Vagina (tissue), 2 donors: ENCODE results near the gene BCAS3. TPM values are rescaled to one million over a fixed set of nuclear protein-coding genes. Genes with fewer than 3 reads are reported as not detected.
"Not testable (repeated sequence)": the region's sequence is repeated elsewhere in the genome, so short reads cannot be mapped to it uniquely, and the experiment has no call there.

Source experiments
- DNase-seq, 2 donors: peaks; one replicate each; pipeline ENCODE4 v3.0.0-alpha.2; 2017; ENCODE audit errors: extremely low spot score in 2 of 2
- H3K27ac ChIP-seq: fragments of 200-600 bp; sonication (generic); one replicate; pipeline ENCODE4 v1.5.1; 2019
- H3K27me3 ChIP-seq: fragments of 200-600 bp; sonication (generic); one replicate; pipeline ENCODE4 v1.5.1; 2019
- H3K36me3 ChIP-seq, 2 donors: fragments of 200-600 bp; sonication (generic); one replicate each; pipeline ENCODE4 v1.5.1; 2017 to 2019
- H3K4me1 ChIP-seq: fragments of 200-600 bp; sonication (generic); one replicate; pipeline ENCODE4 v1.5.1; 2019
- H3K4me3 ChIP-seq, 2 donors: fragments of 200-600 bp; sonication (generic); 1 replicate in 1 of 2; 2 replicates in 1 of 2; pipeline ENCODE4 v1.5.1; 2016 to 2019
- H3K9me3 ChIP-seq: fragments of 200-600 bp; sonication (generic); one replicate; pipeline ENCODE4 v1.5.1; 2019
- POLR2A ChIP-seq, 2 donors: fragments of 450-650 bp; IDR thresholded peaks; one replicate each; pipeline ENCODE4 v1.6.1; 2017; ENCODE audit warnings: antibody characterized with exemption in 2 of 2, mild to moderate bottlenecking in 2 of 2, moderate library complexity in 2 of 2
- POLR2AphosphoS5 ChIP-seq, 2 donors: sonication (generic); formaldehyde crosslinking; IDR thresholded peaks; one replicate each; pipeline ENCODE4 v1.9.0; 2017; ENCODE audit warnings: antibody characterized with exemption in 2 of 2, mild to moderate bottlenecking in 2 of 2, low read depth in 1 of 2; ENCODE audit not compliant: insufficient read depth in 1 of 2
- intact Hi-C: fragments of 100-400 bp; cut with DNase I; formaldehyde crosslinking; loops from one replicate; pipeline ENCODE4 v1.15.1; 2023
- total RNA-seq: library from RNA; depleted of rRNA; stranded (reverse); fragments of >200 nt; gene quantifications from one replicate; pipeline ENCODE4 v1.2.3, GENCODE V29; 2016
- TF ChIP-seq, protein P1 (sequence below), 3 experiments: fragments of 450-650 bp in 2 of 3; fragments of 200-600 bp in 1 of 3; sonication (generic) in 1 of 3; IDR thresholded peaks; one replicate each; pipeline ENCODE4 v1.5.1; 2017 to 2019; ENCODE audit warnings: antibody characterized with exemption in 3 of 3, mild to moderate bottlenecking in 2 of 3, moderate library complexity in 2 of 3

BCAS3 gene
- total RNA-seq, 1 donor from 2014 or later: 33.1 TPM

DNA sequence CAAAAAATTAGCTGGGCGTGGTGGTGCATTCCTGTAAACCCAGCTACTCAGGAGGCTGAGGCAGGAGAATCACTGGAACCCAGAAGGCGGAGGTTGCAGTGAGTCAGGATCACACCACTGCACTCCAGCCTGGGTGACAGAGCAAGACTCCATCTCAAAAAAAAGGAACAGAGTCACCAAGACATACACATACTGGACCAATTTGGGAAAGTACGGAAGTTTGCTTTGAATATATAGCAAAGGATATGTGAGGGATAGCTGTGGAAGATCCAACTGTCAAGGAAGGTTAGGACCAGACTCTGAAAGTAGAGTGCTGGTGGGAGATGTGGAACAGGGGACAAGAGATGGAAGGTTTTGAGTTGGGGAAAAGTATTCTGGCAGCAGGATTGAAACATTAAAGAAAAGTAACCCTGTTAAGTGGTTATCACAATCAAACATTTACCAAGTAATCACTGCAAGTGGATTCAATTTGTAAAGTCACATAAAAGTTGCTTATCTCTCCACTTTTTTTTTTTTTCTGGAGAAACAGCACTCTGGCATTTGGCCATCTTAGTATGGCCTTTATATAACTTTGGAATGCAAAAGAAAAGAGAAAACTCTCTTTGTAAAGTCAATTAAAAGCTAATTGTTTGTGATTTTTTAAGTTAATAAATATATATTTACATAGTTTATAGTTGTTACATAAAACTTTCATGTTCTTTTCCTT lies 462.6 kb downstream of the BCAS3 start:
- TF ChIP-seq POLR2AphosphoS5 (IDR thresholded peaks at IDR 0.05; ENCODE audit: insufficient read depth in 1 of 2, low read depth in 1 of 2) (no peak), POLR2A (IDR thresholded peaks at IDR 0.05) (no peak)
- TF ChIP-seq, protein P1, sequence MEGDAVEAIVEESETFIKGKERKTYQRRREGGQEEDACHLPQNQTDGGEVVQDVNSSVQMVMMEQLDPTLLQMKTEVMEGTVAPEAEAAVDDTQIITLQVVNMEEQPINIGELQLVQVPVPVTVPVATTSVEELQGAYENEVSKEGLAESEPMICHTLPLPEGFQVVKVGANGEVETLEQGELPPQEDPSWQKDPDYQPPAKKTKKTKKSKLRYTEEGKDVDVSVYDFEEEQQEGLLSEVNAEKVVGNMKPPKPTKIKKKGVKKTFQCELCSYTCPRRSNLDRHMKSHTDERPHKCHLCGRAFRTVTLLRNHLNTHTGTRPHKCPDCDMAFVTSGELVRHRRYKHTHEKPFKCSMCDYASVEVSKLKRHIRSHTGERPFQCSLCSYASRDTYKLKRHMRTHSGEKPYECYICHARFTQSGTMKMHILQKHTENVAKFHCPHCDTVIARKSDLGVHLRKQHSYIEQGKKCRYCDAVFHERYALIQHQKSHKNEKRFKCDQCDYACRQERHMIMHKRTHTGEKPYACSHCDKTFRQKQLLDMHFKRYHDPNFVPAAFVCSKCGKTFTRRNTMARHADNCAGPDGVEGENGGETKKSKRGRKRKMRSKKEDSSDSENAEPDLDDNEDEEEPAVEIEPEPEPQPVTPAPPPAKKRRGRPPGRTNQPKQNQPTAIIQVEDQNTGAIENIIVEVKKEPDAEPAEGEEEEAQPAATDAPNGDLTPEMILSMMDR (IDR thresholded peaks at IDR 0.05): no peak
- peaks cover 11% of the 10 kb centered on the region for H3K4me1 ChIP-seq

DNA sequence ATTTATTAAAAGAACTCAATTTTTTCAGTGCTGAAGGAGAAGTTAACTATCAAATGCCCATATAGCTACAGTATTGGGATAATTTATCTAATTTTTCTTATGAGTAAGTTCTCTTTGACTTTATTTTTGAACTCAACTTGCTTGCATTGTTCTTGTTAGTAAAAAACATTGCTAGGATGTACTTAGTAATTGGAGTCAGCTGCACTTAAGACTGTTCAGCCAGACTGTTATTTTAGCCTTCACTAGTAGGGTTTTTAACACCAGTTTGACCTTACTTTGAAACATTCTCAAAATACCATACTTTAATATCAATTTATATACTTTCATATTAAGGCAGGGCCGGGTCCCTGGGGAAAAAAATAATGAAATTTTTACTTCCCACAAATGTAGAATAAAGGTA lies 465.4 kb downstream of the BCAS3 start:
- no peak overlapping the region for H3K4me3 ChIP-seq
- TF ChIP-seq POLR2AphosphoS5 (IDR thresholded peaks at IDR 0.05; ENCODE audit: insufficient read depth in 1 of 2, low read depth in 1 of 2) (no peak), POLR2A (IDR thresholded peaks at IDR 0.05) (no peak)
- TF ChIP-seq, protein P1 (IDR thresholded peaks at IDR 0.05): no peak
- H3K27ac ChIP-seq: no peak overlapping the region
- peaks cover 11% of the 10 kb centered on the region for H3K4me1 ChIP-seq
- no peaks in the 10 kb centered on the region for H3K27me3 ChIP-seq
- intact Hi-C loops: no loop called here
- no peak for DNase-seq
- H3K9me3 ChIP-seq: no peaks in the 10 kb centered on the region
- no peaks in the 10 kb centered on the region for H3K36me3 ChIP-seq

More for the DNA sequence above, 462.6 kb downstream of the BCAS3 start:
- no peaks in the 10 kb centered on the region for H3K27me3 ChIP-seq
- no peak for DNase-seq
- H3K4me3 ChIP-seq: no peak overlapping the region
- intact Hi-C loops: no loop called here
- no peaks in the 10 kb centered on the region for H3K9me3 ChIP-seq
- no peaks in the 10 kb centered on the region for H3K36me3 ChIP-seq
- H3K27ac ChIP-seq: no peak overlapping the region

DNA sequence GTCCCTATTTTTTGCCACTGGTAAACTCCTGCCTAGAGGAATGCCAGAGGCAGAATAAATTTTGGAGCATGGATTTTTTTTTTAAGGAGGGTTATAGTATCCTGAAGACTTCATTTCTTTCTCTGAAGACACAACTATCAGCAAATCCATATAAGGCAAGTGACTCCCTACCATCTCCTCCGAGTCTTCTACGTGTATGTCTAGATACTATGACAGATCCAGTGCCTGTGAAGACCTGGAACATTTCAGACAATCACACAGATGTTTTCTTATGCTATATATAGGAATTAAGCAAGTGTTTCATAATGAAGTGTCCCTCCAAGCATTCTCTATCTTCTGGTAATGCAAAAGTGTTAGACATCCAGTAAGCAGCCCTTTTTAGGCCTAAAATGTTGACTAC lies 466.5 kb downstream of the BCAS3 start:
- no peaks in the 10 kb centered on the region for H3K36me3 ChIP-seq
- no peaks in the 10 kb centered on the region for H3K27me3 ChIP-seq
- no peak for DNase-seq
- no peak overlapping the region for H3K4me3 ChIP-seq
- intact Hi-C loops: no loop called here
- no peak overlapping the region for H3K27ac ChIP-seq
- H3K4me1 ChIP-seq: peaks cover 2% of the 10 kb centered on the region
- H3K9me3 ChIP-seq: no peaks in the 10 kb centered on the region
- TF ChIP-seq POLR2AphosphoS5 (IDR thresholded peaks at IDR 0.05; ENCODE audit: insufficient read depth in 1 of 2, low read depth in 1 of 2) (no peak), POLR2A (IDR thresholded peaks at IDR 0.05) (no peak)
- TF ChIP-seq, protein P1 (IDR thresholded peaks at IDR 0.05): no peak

DNA sequence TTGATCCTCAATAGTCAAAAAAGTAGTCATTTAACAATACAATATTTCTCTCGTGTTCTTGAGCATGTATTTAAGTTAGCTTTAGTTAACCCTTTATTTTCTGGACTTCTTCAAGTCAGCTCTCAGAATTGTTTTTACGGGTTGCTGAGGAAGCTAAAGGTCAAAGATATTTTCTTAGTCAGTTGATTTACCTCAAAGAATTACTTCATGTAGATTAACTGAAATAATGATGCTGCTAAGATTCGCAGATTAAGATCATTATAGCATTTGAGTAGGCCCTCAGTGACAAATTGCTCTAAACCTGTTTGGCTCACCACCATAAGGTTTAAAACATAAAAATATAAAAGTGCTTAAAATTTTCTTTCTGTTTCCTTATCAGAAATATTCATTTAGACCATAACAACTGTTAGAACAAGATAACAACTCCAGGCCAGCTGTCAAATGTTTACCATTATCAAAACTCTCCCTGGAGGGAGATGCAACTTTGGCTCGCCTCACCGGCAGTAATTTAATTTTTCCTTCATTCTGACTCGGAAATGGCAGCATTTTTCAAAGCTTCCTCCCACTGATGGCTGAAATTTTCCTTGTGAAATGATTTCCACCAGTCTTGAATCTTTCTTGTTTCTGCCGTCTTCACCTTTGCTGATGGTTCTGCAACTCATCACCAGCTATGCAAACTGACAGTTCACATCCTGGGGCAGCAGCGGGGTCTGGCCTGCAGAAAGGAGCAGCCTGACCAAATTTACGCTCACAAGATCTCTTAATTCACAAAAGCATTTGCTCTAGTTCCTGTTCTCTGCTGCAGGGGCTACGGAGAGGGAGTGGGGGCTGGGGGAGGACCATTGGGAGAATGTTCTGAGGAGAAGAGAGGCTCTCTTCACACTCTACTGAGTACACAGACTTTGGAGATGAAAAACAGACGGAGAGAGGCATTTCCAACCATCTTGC lies 467.2 kb downstream of the BCAS3 start:
- intact Hi-C loops: no loop called here
- H3K27ac ChIP-seq: no peak overlapping the region
- H3K36me3 ChIP-seq: no peaks in the 10 kb centered on the region
- H3K4me3 ChIP-seq: no peak overlapping the region
- H3K27me3 ChIP-seq: no peaks in the 10 kb centered on the region
- TF ChIP-seq POLR2A (IDR thresholded peaks at IDR 0.05): no peak
- no peak for TF ChIP-seq POLR2AphosphoS5 (IDR thresholded peaks at IDR 0.05; ENCODE audit: insufficient read depth in 1 of 2, low read depth in 1 of 2)
- TF ChIP-seq, protein P1 (IDR thresholded peaks at IDR 0.05): no peak
- DNase-seq: no peak
- no peaks in the 10 kb centered on the region for H3K9me3 ChIP-seq
- no peaks in the 10 kb centered on the region for H3K4me1 ChIP-seq

DNA sequence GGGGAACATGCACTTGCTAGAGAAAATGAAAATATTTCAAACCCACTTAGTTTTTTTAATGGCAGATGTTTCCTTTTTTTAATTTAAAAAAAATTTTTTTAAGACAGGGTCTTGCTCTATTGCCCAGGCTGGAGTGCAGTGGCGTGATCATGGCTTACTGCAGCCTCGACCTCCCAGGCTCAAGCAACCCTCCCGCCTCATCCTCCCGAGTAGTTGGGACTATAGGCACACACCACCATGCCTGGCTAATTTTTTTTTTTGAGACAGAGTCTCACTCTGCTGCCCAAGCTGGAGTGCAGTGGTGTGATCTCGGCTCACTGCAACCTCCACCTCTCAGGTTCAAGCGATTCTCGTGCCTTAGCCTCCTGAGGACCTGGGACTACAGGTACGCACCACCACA lies 469.2 kb downstream of the BCAS3 start:
- H3K36me3 ChIP-seq, H3K27me3 ChIP-seq, H3K9me3 ChIP-seq, H3K4me3 ChIP-seq, DNase-seq, H3K27ac ChIP-seq, intact Hi-C loops, H3K4me1 ChIP-seq: not testable (repeated sequence)
